B cell (primary cell): Measurements from ENCODE around the gene RDH8. TPM values are rescaled to one million over a fixed set of nuclear protein-coding genes. Genes with fewer than 3 reads are reported as not detected.

Experiments
- ATAC-seq: fragments of 200-7000 bp; cut with Tn5 transposase; one replicate; pipeline ENCODE4 v1.10.0; 2021; ENCODE audit warnings: low read depth, mild to moderate bottlenecking, moderate number of reproducible peaks, moderate library complexity
- CTCF ChIA-PET: fragments of 350-600 bp; sonication (Branson Sonifier 250); formaldehyde crosslinking; loops from one replicate; lab custom pipeline; 2021; ENCODE audit warnings: antibody characterized with exemption, inconsistent platforms; lab: Charles Lee
- POLR2A ChIA-PET: fragments of 350-600 bp; sonication (Branson Sonifier 250); formaldehyde crosslinking; loops from one replicate; lab custom pipeline; 2021; ENCODE audit warnings: antibody characterized with exemption; lab: Charles Lee
- DNase-seq: peaks from one replicate; pipeline ENCODE4 v3.0.0; 2013
- H2AFZ ChIP-seq: 2 replicates; pipeline ENCODE4 v1.6.1; 2012; ENCODE audit warnings: mild to moderate bottlenecking, low read depth, low read length; ENCODE audit not compliant: insufficient read depth, poor library complexity, severe bottlenecking
- H3K27ac ChIP-seq, 2 donors: 1 replicate in 1 of 2; 2 replicates in 1 of 2; pipeline ENCODE4 v1.5.1; 2012 to 2013; ENCODE audit warnings: low read length in 2 of 2, mild to moderate bottlenecking in 2 of 2, moderate library complexity in 1 of 2
- H3K27me3 ChIP-seq, 4 experiments: fragments of 200-600 bp in 1 of 4; sonication (generic) in 1 of 4; replicated peaks in 1 of 4; 1 replicate in 2 of 4; 2 replicates in 2 of 4; pipeline versions ENCODE4 v1.6.1 to v1.7.0; 2013 to 2016; ENCODE audit warnings: low read length in 3 of 4, mild to moderate bottlenecking in 2 of 4, mixed read lengths in 1 of 4, moderate library complexity in 1 of 4; ENCODE audit not compliant: insufficient read depth in 4 of 4, control insufficient read depth in 3 of 4; ENCODE audit errors: control extremely low read depth in 1 of 4
- H3K36me3 ChIP-seq, 2 experiments: replicated peaks in 1 of 2; 1 replicate in 1 of 2; 2 replicates in 1 of 2; pipeline versions ENCODE4 v1.6.1 to v1.7.1; 2013; ENCODE audit warnings: low read length in 1 of 2; ENCODE audit not compliant: insufficient read depth in 2 of 2, control insufficient read depth in 1 of 2; ENCODE audit errors: control extremely low read depth in 1 of 2, extremely low read depth in 1 of 2
- H3K4me1 ChIP-seq, 2 donors: fragments of 200-600 bp in 1 of 2; sonication (generic) in 1 of 2; 1 replicate in 1 of 2; 2 replicates in 1 of 2; pipeline versions ENCODE4 v1.5.1 to v1.6.1; 2013 to 2017; ENCODE audit warnings: low read length in 2 of 2; ENCODE audit not compliant: control insufficient read depth in 2 of 2, insufficient read depth in 2 of 2
- H3K4me2 ChIP-seq: replicated peaks from 2 replicates; pipeline ENCODE3; 2012; ENCODE audit warnings: mild to moderate bottlenecking, low read depth, low read length; ENCODE audit not compliant: poor library complexity, severe bottlenecking
- H3K4me3 ChIP-seq, 5 experiments: fragments of 200-600 bp in 1 of 5; sonication (generic) in 1 of 5; 1 replicate in 3 of 5; 2 replicates in 2 of 5; pipeline versions ENCODE4 v1.5.1 to v1.7.0; 2011 to 2016; ENCODE audit warnings: low read length in 4 of 5, mild to moderate bottlenecking in 4 of 5, low read depth in 2 of 5, control low read depth in 1 of 5, moderate library complexity in 1 of 5; ENCODE audit not compliant: insufficient read depth in 1 of 5; ENCODE audit errors: control extremely low read depth in 1 of 5, extremely low read depth in 1 of 5
- H3K79me2 ChIP-seq: fragments of 200-600 bp; sonication (generic); one replicate; pipeline ENCODE4 v1.6.0; 2016; ENCODE audit warnings: low read length; ENCODE audit not compliant: control insufficient read depth, insufficient read depth
- H3K9ac ChIP-seq: fragments of 200-600 bp; sonication (generic); 2 replicates; pipeline ENCODE4 v1.6.1; 2017; ENCODE audit warnings: mild to moderate bottlenecking, low read length, moderate library complexity
- H3K9me3 ChIP-seq, 3 donors: one replicate each; pipeline versions ENCODE4 v1.6.1 to v1.7.1; 2013; ENCODE audit warnings: low read length in 2 of 3; ENCODE audit not compliant: control insufficient read depth in 2 of 3, insufficient read depth in 1 of 3; ENCODE audit errors: control extremely low read depth in 1 of 3
- H4K20me1 ChIP-seq: 2 replicates; pipeline ENCODE4 v1.6.0; 2012; ENCODE audit warnings: mild to moderate bottlenecking, low read length; ENCODE audit not compliant: insufficient read depth, control insufficient read depth, poor library complexity, severe bottlenecking
- H3K27ac Mint-ChIP-seq: one replicate; pipeline ENCODE4 v1.8.0; 2021; ENCODE audit warnings: mixed read lengths
- H3K27me3 Mint-ChIP-seq: one replicate; pipeline ENCODE4 v1.8.0; 2021; ENCODE audit warnings: mixed read lengths
- H3K4me1 Mint-ChIP-seq: one replicate; pipeline ENCODE4 v1.8.0; 2021; ENCODE audit warnings: mixed read lengths
- H3K4me3 Mint-ChIP-seq: one replicate; pipeline ENCODE4 v1.8.0; 2021; ENCODE audit warnings: mixed read lengths
- H3K9me3 Mint-ChIP-seq: one replicate; pipeline ENCODE4 v1.8.0; 2022; ENCODE audit warnings: mixed read lengths; ENCODE audit not compliant: insufficient read depth
- EZH2 ChIP-seq: IDR thresholded peaks from 2 replicates; pipeline ENCODE4 v1.6.1; 2012; ENCODE audit warnings: borderline replicate concordance, low read depth, mild to moderate bottlenecking, moderate library complexity, low read length; ENCODE audit not compliant: insufficient read depth, poor library complexity, severe bottlenecking
- WGBS: methylation state at CpG from one replicate; pipeline ENCODE4 v1.1.5; 2013; ENCODE audit warnings: missing lambda C conversion rate; ENCODE audit not compliant: insufficient coverage; 5-methylcytosine and 5-hydroxymethylcytosine counted together
- intact Hi-C: fragments of 100-400 bp; cut with micrococcal nuclease; formaldehyde crosslinking; loops from one replicate; pipeline ENCODE4 v1.10.0; 2022
- polyA plus RNA-seq: library from polyadenylated mRNA; depleted of rRNA; stranded (reverse); fragments of >200 nt; gene quantifications from 2 replicates; pipeline ENCODE4 v1.2.3, GENCODE V29; 2012
- total RNA-seq, 2 donors: library from RNA; stranded (reverse); fragments of 120-200 nt in 1 of 2; gene quantifications; 1 replicate in 1 of 2; 2 replicates in 1 of 2; pipeline versions ENCODE4 v1.2.3 to v1.2.4, GENCODE V29; 2013 to 2022
- TF ChIP-seq, protein P1 (sequence below): fragments of 200-600 bp; IDR thresholded peaks from one replicate; pipeline ENCODE4 v1.8.0; 2022; ENCODE audit warnings: antibody characterized with exemption, mild to moderate bottlenecking

RDH8 gene
- total and polyA plus RNA-seq, 2 donors (not counting 1 experiment from before 2014, with no cell fraction given) = not detected

DNA sequence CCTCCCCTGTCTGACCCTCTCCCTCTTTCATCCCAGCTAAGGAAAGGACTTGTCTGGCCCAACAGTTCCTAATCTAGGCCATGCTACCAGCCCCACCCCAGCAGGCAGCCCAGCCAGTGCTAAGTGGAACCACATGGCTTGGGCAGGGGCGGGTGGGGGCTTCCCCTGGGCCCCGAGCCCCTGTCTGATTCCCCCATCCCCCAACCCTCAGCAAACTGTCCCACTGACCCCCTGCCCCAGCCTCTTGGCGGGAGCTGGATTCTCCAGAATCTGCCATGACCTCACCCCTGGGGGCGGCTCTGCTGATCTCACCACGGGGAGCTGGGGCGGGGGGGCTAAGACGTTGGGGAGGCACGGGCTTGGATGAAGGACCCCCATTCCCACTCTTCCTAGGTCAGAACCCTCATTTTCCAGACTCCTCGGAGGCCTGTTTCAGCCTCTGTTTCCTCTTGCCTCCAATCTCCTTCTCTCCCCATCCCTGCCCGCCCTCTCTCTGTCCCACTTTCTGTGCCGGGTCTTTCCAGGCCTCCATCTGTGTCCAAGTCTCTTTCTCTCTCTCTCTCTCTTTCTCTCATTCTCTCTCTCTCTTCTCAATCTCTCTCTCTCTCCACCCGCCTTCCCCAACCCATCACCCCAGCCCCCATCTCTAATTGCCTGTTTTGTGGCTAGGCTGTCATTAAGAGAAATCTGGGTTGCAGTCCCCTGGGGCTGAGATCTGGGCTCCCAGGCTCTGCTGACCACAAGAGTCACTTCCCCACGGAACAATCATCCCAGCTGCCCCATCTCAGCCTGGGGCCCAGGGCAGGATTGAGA is 5.7 kb upstream of the RDH8 start:
- ChIA-PET CTCF (no interaction called here), POLR2A (no interaction called here)
- DNase-seq (no peak), ATAC-seq (no peak)
- TF ChIP-seq, protein P1, sequence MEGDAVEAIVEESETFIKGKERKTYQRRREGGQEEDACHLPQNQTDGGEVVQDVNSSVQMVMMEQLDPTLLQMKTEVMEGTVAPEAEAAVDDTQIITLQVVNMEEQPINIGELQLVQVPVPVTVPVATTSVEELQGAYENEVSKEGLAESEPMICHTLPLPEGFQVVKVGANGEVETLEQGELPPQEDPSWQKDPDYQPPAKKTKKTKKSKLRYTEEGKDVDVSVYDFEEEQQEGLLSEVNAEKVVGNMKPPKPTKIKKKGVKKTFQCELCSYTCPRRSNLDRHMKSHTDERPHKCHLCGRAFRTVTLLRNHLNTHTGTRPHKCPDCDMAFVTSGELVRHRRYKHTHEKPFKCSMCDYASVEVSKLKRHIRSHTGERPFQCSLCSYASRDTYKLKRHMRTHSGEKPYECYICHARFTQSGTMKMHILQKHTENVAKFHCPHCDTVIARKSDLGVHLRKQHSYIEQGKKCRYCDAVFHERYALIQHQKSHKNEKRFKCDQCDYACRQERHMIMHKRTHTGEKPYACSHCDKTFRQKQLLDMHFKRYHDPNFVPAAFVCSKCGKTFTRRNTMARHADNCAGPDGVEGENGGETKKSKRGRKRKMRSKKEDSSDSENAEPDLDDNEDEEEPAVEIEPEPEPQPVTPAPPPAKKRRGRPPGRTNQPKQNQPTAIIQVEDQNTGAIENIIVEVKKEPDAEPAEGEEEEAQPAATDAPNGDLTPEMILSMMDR = no peak
- TF ChIP-seq EZH2 = no peak
- Histone ChIP-seq H3K27me3 (peaks cover 0 to 80% (median 17%) of the 10 kb centered on the region in 4 experiments), H3K9me3 (peaks cover 0 to 39% (median 0%) of the 10 kb centered on the region in 3 donors), H4K20me1 (no peaks in the 10 kb centered on the region), H3K36me3 (no peaks in the 10 kb centered on the region), H3K79me2 (no peaks in the 10 kb centered on the region), H3K4me2 (no peak overlapping the region), H2AFZ (no peak overlapping the region), H3K9ac (no peak overlapping the region), H3K4me1 (peaks cover 0 to 9% of the 10 kb centered on the region in 2 donors), H3K27ac (no peak overlapping the region), H3K4me3 (no peak overlapping the region)
- H3K4me1 Mint-ChIP-seq = peaks cover 4% of the 10 kb centered on the region
- WGBS = 52% methylated on average over 12 of the region's 13 CpGs
- no peak overlapping the region for H3K4me3 Mint-ChIP-seq
- intact Hi-C loops = no loop called here
- H3K27ac Mint-ChIP-seq = no peak overlapping the region
- H3K9me3 Mint-ChIP-seq = peaks cover 3% of the 10 kb centered on the region
- H3K27me3 Mint-ChIP-seq = peaks cover 60% of the 10 kb centered on the region

DNA sequence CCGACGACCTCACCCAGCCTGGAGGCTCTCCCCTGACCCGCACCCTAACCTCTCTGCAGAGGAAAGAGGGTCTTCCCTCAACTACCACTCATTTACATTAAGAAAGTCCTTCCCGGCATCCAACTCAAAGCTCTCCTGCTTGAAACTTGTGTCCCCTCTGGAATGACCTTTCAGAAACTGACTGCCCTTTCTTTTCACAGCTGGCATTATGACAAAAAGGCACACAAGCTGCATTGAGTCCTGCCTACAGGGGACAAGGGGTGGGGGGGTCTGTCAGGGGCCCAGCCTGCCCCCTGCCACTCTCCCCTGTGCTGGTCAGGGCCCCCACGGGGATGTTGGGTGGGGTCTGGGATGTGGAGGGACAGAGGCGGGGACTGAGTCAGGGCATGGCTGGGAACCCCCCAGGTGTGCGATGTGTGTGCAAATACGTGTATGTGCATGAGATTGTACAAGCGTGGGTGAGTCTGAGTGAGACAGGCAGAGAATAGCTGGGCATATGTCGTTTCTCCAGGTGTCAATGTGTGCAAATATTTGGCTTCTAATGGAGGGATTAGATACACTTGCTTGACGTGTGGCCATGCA is 5.0 kb upstream of the RDH8 start:
- H3K9me3 ChIP-seq = peaks cover 0 to 39% (median 0%) of the 10 kb centered on the region in 3 donors
- H3K9ac ChIP-seq = no peak overlapping the region
- no peak overlapping the region for H3K27ac ChIP-seq
- H3K36me3 ChIP-seq = no peaks in the 10 kb centered on the region
- DNase-seq (no peak), ATAC-seq (no peak)
- no peak overlapping the region for H3K4me3 ChIP-seq
- H3K4me1 ChIP-seq = peaks cover 0 to 9% of the 10 kb centered on the region in 2 donors
- intact Hi-C loops = no loop called here
- no peaks in the 10 kb centered on the region for H4K20me1 ChIP-seq
- H3K79me2 ChIP-seq = no peaks in the 10 kb centered on the region
- 54% methylated on average over 9 of the region's 11 CpGs for WGBS
- no peak overlapping the region for H3K4me2 ChIP-seq
- peaks cover 58% of the 10 kb centered on the region for H3K27me3 Mint-ChIP-seq
- peaks cover 3% of the 10 kb centered on the region for H3K9me3 Mint-ChIP-seq
- no peak overlapping the region for H3K4me3 Mint-ChIP-seq
- no peak for TF ChIP-seq EZH2
- TF ChIP-seq, protein P1 = no peak
- POLR2A ChIA-PET = no interaction called here
- peaks cover 4% of the 10 kb centered on the region for H3K4me1 Mint-ChIP-seq
- CTCF ChIA-PET = no interaction called here
- H3K27ac Mint-ChIP-seq = no peak overlapping the region
- H2AFZ ChIP-seq = no peak overlapping the region
- H3K27me3 ChIP-seq = peaks cover 0 to 80% (median 16%) of the 10 kb centered on the region in 4 experiments
